CD14-positive monocyte (primary cell): ENCODE measurements around the gene SMAD6. TPM values are rescaled to one million over a fixed set of nuclear protein-coding genes. Genes with fewer than 3 reads are reported as not detected.

Source experiments
- DNase-seq, 3 donors: peaks; one replicate each; pipeline ENCODE4 v3.0.0-alpha.2; 2011 to 2022
- H2AFZ ChIP-seq: 2 replicates; pipeline ENCODE4 v1.6.0; 2012; ENCODE audit warnings: mild to moderate bottlenecking, low read depth, low read length, inconsistent platforms; ENCODE audit not compliant: insufficient read depth, poor library complexity, severe bottlenecking
- H3K27ac ChIP-seq, 2 donors: 1 replicate in 1 of 2; 2 replicates in 1 of 2; pipeline ENCODE4 v1.5.1; 2012 to 2013; ENCODE audit warnings: low read length in 2 of 2, control low read depth in 1 of 2, inconsistent platforms in 1 of 2, low read depth in 1 of 2, mild to moderate bottlenecking in 1 of 2
- H3K27me3 ChIP-seq, 2 donors: one replicate each; pipeline versions ENCODE4 v1.6.0 to v1.6.1; 2011 to 2013; ENCODE audit warnings: low read length in 2 of 2; ENCODE audit not compliant: control insufficient read depth in 2 of 2, insufficient read depth in 2 of 2
- H3K36me3 ChIP-seq, 2 donors: replicated peaks in 1 of 2; 1 replicate in 1 of 2; 2 replicates in 1 of 2; pipeline versions ENCODE4 v1.5.1 to v1.6.1; 2012 to 2013; ENCODE audit warnings: low read length in 2 of 2, control low read depth in 1 of 2, inconsistent platforms in 1 of 2, mild to moderate bottlenecking in 1 of 2; ENCODE audit not compliant: insufficient read depth in 2 of 2, control insufficient read depth in 1 of 2
- H3K4me1 ChIP-seq, 2 donors: 1 replicate in 1 of 2; 2 replicates in 1 of 2; pipeline versions ENCODE4 v1.5.1 to v1.6.1; 2012 to 2013; ENCODE audit warnings: low read length in 2 of 2, control low read depth in 1 of 2, inconsistent platforms in 1 of 2, mild to moderate bottlenecking in 1 of 2, moderate library complexity in 1 of 2; ENCODE audit not compliant: insufficient read depth in 2 of 2, control insufficient read depth in 1 of 2
- H3K4me2 ChIP-seq: replicated peaks from 2 replicates; pipeline ENCODE3; 2012; ENCODE audit warnings: low read length, moderate library complexity, mild to moderate bottlenecking; ENCODE audit not compliant: poor library complexity, severe bottlenecking; ENCODE audit errors: extremely low read depth
- H3K4me3 ChIP-seq, 3 experiments: fragments of 200-600 bp in 1 of 3; sonication (generic) in 1 of 3; replicated peaks in 1 of 3; 1 replicate in 2 of 3; 2 replicates in 1 of 3; pipeline ENCODE4 v1.5.1; 2011 to 2013; ENCODE audit warnings: low read length in 3 of 3, mild to moderate bottlenecking in 3 of 3, control low read depth in 2 of 3, low read depth in 2 of 3, inconsistent platforms in 1 of 3, moderate library complexity in 1 of 3
- H3K79me2 ChIP-seq: 2 replicates; pipeline ENCODE4 v1.6.0; 2012; ENCODE audit warnings: mild to moderate bottlenecking, control low read depth, inconsistent platforms, low read length, moderate library complexity; ENCODE audit not compliant: insufficient read depth
- H3K9ac ChIP-seq: 2 replicates; pipeline ENCODE4 v1.6.0; 2017; ENCODE audit warnings: low read length, mild to moderate bottlenecking; ENCODE audit not compliant: insufficient read depth, poor library complexity, severe bottlenecking
- H3K9me3 ChIP-seq, 2 donors: replicated peaks in 1 of 2; 1 replicate in 1 of 2; 2 replicates in 1 of 2; pipeline versions ENCODE4 v1.5.1 to v1.6.1; 2012 to 2013; ENCODE audit warnings: low read length in 2 of 2, control low read depth in 1 of 2; ENCODE audit not compliant: control insufficient read depth in 1 of 2, insufficient read depth in 1 of 2
- H4K20me1 ChIP-seq: 2 replicates; pipeline ENCODE4 v1.6.0; 2012; ENCODE audit warnings: mild to moderate bottlenecking, low read length, control low read depth, moderate library complexity; ENCODE audit not compliant: insufficient read depth
- H3K27ac Mint-ChIP-seq, 7 donors: one replicate each; pipeline ENCODE4 v1.8.0; 2020; ENCODE audit warnings: mild to moderate bottlenecking in 7 of 7, mixed read lengths in 7 of 7, moderate library complexity in 6 of 7, inconsistent platforms in 2 of 7
- H3K27me3 Mint-ChIP-seq, 3 donors: one replicate each; pipeline ENCODE4 v1.8.0; 2021 to 2022; ENCODE audit warnings: low read depth in 3 of 3, mild to moderate bottlenecking in 3 of 3, mixed read lengths in 3 of 3, moderate library complexity in 3 of 3, inconsistent platforms in 1 of 3
- H3K36me3 Mint-ChIP-seq, 2 donors: one replicate each; pipeline ENCODE4 v1.8.0; 2020; ENCODE audit warnings: mixed read lengths in 2 of 2, inconsistent platforms in 1 of 2, mild to moderate bottlenecking in 1 of 2
- H3K4me1 Mint-ChIP-seq: one replicate; pipeline ENCODE4 v1.8.0; 2020; ENCODE audit warnings: mild to moderate bottlenecking, mixed read lengths
- H3K4me3 Mint-ChIP-seq, 2 donors: one replicate each; pipeline ENCODE4 v1.8.0; 2020; ENCODE audit warnings: mild to moderate bottlenecking in 2 of 2, mixed read lengths in 2 of 2, moderate library complexity in 1 of 2
- H3K9me3 Mint-ChIP-seq, 7 donors: one replicate each; pipeline ENCODE4 v1.8.0; 2020 to 2022; ENCODE audit warnings: mixed read lengths in 7 of 7, mild to moderate bottlenecking in 6 of 7, moderate library complexity in 6 of 7, inconsistent platforms in 2 of 7
- WGBS: methylation state at CpG from one replicate; pipeline ENCODE4 v1.1.5; 2013; ENCODE audit warnings: missing lambda C conversion rate; ENCODE audit not compliant: insufficient coverage; 5-methylcytosine and 5-hydroxymethylcytosine counted together
- intact Hi-C, 2 donors: fragments of 100-400 bp; cut with micrococcal nuclease; formaldehyde crosslinking; loops; one replicate each; pipeline versions ENCODE4 v1.15.0 to v1.15.1; 2023
- polyA plus RNA-seq, 3 donors: library from polyadenylated mRNA; depleted of rRNA in 1 of 3; unstranded in 2 of 3; stranded (reverse) in 1 of 3; fragments of 300-500 nt in 2 of 3; fragments of >200 nt in 1 of 3; fragmentation: Illumina TruSeq in 2 of 3; gene quantifications; 1 replicate in 2 of 3; 2 replicates in 1 of 3; pipeline ENCODE4 v1.2.3, GENCODE V29; 2012 to 2021
- TF ChIP-seq, protein P1 (sequence below): fragments of 200-600 bp; IDR thresholded peaks from one replicate; pipeline ENCODE4 v1.8.0; 2022; ENCODE audit warnings: antibody characterized with exemption, mild to moderate bottlenecking

Gene SMAD6
- polyA plus RNA-seq, 3 donors: 0.31 TPM; not detected in 2

DNA sequence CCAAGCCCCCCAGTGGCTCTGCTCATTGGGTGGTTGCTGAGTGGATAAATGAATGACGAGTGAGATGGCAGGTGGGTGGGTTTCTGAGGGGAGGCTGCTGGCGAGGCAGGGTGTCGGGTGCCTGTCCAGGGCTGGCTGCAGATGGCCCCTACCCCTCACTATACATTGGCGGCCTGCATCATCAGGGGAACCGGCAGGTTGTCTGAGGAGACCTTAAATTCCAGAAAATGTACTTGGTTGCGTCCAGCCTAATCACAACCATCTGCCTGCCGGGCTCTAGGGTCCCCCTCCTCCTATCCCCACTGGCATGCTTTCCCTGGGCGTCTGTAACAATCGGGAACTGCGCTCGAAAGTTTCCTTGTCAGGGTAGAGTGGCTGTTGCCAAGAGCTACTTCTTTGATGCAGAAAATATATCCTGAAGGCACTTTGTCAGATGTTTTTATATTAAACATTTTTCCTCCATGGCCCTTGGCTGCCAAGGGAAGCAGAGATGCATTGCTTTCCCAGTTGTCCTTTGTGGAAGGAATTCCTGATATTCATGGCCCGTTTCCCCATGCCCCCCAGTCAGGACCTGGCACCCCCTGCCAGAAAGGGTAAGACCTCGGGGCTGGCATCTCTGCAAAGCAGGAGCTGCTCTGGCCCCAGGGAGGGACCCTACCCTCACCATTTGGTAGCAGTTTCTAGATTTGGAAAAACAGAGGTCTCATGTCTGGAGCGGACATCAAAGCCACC, 22.9 kb downstream of the SMAD6 start:
- H3K27ac ChIP-seq: no peak overlapping the region
- TF ChIP-seq, protein P1, sequence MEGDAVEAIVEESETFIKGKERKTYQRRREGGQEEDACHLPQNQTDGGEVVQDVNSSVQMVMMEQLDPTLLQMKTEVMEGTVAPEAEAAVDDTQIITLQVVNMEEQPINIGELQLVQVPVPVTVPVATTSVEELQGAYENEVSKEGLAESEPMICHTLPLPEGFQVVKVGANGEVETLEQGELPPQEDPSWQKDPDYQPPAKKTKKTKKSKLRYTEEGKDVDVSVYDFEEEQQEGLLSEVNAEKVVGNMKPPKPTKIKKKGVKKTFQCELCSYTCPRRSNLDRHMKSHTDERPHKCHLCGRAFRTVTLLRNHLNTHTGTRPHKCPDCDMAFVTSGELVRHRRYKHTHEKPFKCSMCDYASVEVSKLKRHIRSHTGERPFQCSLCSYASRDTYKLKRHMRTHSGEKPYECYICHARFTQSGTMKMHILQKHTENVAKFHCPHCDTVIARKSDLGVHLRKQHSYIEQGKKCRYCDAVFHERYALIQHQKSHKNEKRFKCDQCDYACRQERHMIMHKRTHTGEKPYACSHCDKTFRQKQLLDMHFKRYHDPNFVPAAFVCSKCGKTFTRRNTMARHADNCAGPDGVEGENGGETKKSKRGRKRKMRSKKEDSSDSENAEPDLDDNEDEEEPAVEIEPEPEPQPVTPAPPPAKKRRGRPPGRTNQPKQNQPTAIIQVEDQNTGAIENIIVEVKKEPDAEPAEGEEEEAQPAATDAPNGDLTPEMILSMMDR: no peak
- 96% methylated on average over 3 of the region's 14 CpGs for WGBS
- H4K20me1 ChIP-seq: no peaks in the 10 kb centered on the region
- Mint-ChIP-seq H3K4me3 (no peak overlapping the region), H3K9me3 (peaks cover 0 to 2% (median 0%) of the 10 kb centered on the region in 7 donors), H3K27ac (no peak overlapping the region), H3K36me3 (no peaks in the 10 kb centered on the region), H3K27me3 (no peaks in the 10 kb centered on the region), H3K4me1 (no peaks in the 10 kb centered on the region)
- no peak overlapping the region for H2AFZ ChIP-seq
- no peaks in the 10 kb centered on the region for H3K36me3 ChIP-seq
- H3K9me3 ChIP-seq: no peaks in the 10 kb centered on the region
- no peaks in the 10 kb centered on the region for H3K27me3 ChIP-seq
- no peak for DNase-seq
- H3K4me3 ChIP-seq: no peak overlapping the region
- no peak overlapping the region for H3K4me2 ChIP-seq
- H3K4me1 ChIP-seq: no peaks in the 10 kb centered on the region
- no peaks in the 10 kb centered on the region for H3K79me2 ChIP-seq
- no peak overlapping the region for H3K9ac ChIP-seq
- intact Hi-C loops: no loop called here

DNA sequence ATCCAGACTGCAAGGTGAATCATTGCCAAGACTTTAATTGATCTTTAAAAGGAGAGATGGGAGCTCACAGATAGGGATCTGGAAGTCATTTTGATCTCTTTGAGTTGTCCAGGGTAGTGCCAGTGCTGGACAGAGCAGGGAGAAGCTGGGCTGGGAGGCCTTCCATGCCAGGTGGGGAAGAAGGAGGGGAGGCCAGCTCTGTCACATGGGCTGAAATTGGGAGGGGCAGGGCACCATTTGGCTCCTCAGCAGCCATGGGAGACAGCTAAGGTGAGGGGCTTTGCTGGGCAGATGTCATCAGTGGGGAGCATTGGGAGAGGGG, 23.4 kb downstream of the SMAD6 start:
- H3K9ac ChIP-seq: no peak overlapping the region
- Mint-ChIP-seq H3K36me3 (no peaks in the 10 kb centered on the region), H3K27me3 (no peaks in the 10 kb centered on the region), H3K27ac (peak overlapping the region in 2 of 7 donors; percentile 1 to 29), H3K9me3 (peaks cover 0 to 3% (median 0%) of the 10 kb centered on the region in 7 donors), H3K4me1 (peaks cover 2% of the 10 kb centered on the region), H3K4me3 (no peak overlapping the region)
- H3K27ac ChIP-seq: no peak overlapping the region
- H3K4me2 ChIP-seq: no peak overlapping the region
- no peaks in the 10 kb centered on the region for H3K9me3 ChIP-seq
- H3K36me3 ChIP-seq: no peaks in the 10 kb centered on the region
- DNase-seq: no peak
- intact Hi-C loops: no loop called here
- no peak overlapping the region for H3K4me3 ChIP-seq
- H4K20me1 ChIP-seq: no peaks in the 10 kb centered on the region
- H2AFZ ChIP-seq: no peak overlapping the region
- H3K79me2 ChIP-seq: no peaks in the 10 kb centered on the region
- H3K4me1 ChIP-seq: no peaks in the 10 kb centered on the region
- H3K27me3 ChIP-seq: no peaks in the 10 kb centered on the region
- TF ChIP-seq, protein P1: no peak
